ENCODE data around the gene ATG5.

DNA sequence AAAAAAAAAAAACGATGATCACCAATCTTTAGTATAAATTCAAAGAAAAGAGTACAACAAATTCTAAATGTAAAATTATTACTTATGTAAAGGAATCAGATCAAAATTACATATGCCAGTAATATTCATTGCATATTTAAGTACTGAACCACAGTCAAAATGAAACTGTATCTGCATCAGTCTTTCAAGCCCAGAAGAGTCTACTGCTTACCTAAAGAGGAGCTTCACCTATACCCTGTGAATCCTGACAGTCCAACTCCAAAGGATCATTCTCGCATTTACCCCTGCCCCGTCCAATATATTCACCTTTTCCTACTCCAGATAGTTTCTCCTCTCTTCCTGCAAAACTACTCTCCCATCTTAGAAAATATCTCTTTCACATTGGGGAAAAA lies 9.2 kb downstream of the ATG5 start:
- TF ChIP-seq EZH2phosphoT487 (IDR thresholded peaks at IDR 0.05; ENCODE audit: low read depth): no peak
- TF ChIP-seq, protein P1, sequence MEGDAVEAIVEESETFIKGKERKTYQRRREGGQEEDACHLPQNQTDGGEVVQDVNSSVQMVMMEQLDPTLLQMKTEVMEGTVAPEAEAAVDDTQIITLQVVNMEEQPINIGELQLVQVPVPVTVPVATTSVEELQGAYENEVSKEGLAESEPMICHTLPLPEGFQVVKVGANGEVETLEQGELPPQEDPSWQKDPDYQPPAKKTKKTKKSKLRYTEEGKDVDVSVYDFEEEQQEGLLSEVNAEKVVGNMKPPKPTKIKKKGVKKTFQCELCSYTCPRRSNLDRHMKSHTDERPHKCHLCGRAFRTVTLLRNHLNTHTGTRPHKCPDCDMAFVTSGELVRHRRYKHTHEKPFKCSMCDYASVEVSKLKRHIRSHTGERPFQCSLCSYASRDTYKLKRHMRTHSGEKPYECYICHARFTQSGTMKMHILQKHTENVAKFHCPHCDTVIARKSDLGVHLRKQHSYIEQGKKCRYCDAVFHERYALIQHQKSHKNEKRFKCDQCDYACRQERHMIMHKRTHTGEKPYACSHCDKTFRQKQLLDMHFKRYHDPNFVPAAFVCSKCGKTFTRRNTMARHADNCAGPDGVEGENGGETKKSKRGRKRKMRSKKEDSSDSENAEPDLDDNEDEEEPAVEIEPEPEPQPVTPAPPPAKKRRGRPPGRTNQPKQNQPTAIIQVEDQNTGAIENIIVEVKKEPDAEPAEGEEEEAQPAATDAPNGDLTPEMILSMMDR (IDR thresholded peaks at IDR 0.05; ENCODE audit: low read depth, low read length): no peak
